ENCODE data around the gene CNPY3.

The CNPY3 gene

GRCh38 chr6:42969934-42970333 lies 40.7 kb downstream of the CNPY3 start:
- H3K4me3 Mint-ChIP-seq = no peak overlapping the region
- no peak overlapping the region for H3K27ac Mint-ChIP-seq
- H3K36me3 Mint-ChIP-seq (ENCODE audit: low read depth) = peaks cover 54% of the 10 kb centered on the region
- H3K4me1 Mint-ChIP-seq (ENCODE audit: low read depth) = peaks cover 37% of the 10 kb centered on the region
- no peaks in the 10 kb centered on the region for H3K9me3 Mint-ChIP-seq
- no peaks in the 10 kb centered on the region for H3K27me3 Mint-ChIP-seq
- intact Hi-C loops (cut with micrococcal nuclease) = no loop called here

- H3K4me3 Mint-ChIP-seq = no peak overlapping the region
- intact Hi-C loops (cut with micrococcal nuclease) = no loop called here
- no peaks in the 10 kb centered on the region for H3K27me3 Mint-ChIP-seq
- H3K4me1 Mint-ChIP-seq (ENCODE audit: low read depth) = peaks cover 37% of the 10 kb centered on the region
- H3K36me3 Mint-ChIP-seq (ENCODE audit: low read depth) = peaks cover 43% of the 10 kb centered on the region
- H3K27ac Mint-ChIP-seq = peak overlapping the region; percentile 32
- no peaks in the 10 kb centered on the region for H3K9me3 Mint-ChIP-seq
Measured at GRCh38 chr6:42970871-42971612, 41.8 kb downstream of the CNPY3 start.

GRCh38 chr6:42971746-42972327 lies 42.6 kb downstream of the CNPY3 start:
- Mint-ChIP-seq H3K9me3 (no peaks in the 10 kb centered on the region), H3K27me3 (no peaks in the 10 kb centered on the region), H3K36me3 (ENCODE audit: low read depth) (peaks cover 40% of the 10 kb centered on the region), H3K4me3 (no peak overlapping the region), H3K27ac (peak overlapping the region; percentile 32), H3K4me1 (ENCODE audit: low read depth) (peaks cover 33% of the 10 kb centered on the region)
- intact Hi-C loops (cut with micrococcal nuclease) = no loop called here

GRCh38 chr6:42973926-42974325 lies 44.6 kb downstream of the CNPY3 start:
- H3K4me3 Mint-ChIP-seq = no peak overlapping the region
- peaks cover 35% of the 10 kb centered on the region for H3K36me3 Mint-ChIP-seq (ENCODE audit: low read depth)
- no peaks in the 10 kb centered on the region for H3K9me3 Mint-ChIP-seq
- intact Hi-C loops (cut with micrococcal nuclease) = no loop called here
- H3K4me1 Mint-ChIP-seq (ENCODE audit: low read depth) = peaks cover 38% of the 10 kb centered on the region
- H3K27me3 Mint-ChIP-seq = no peaks in the 10 kb centered on the region
- no peak overlapping the region for H3K27ac Mint-ChIP-seq

- no peak overlapping the region for H3K4me3 Mint-ChIP-seq
- H3K4me1 Mint-ChIP-seq (ENCODE audit: low read depth) = peaks cover 46% of the 10 kb centered on the region
- no peak overlapping the region for H3K27ac Mint-ChIP-seq
- intact Hi-C loops (cut with micrococcal nuclease) = no loop called here
- H3K9me3 Mint-ChIP-seq = no peaks in the 10 kb centered on the region
- H3K36me3 Mint-ChIP-seq (ENCODE audit: low read depth) = peaks cover 29% of the 10 kb centered on the region
- H3K27me3 Mint-ChIP-seq = no peaks in the 10 kb centered on the region
Measured at GRCh38 chr6:42974919-42975505, 45.7 kb downstream of the CNPY3 start.

- no peaks in the 10 kb centered on the region for H3K9me3 Mint-ChIP-seq
- H3K27ac Mint-ChIP-seq = peak overlapping the region; percentile 97
- H3K4me1 Mint-ChIP-seq (ENCODE audit: low read depth) = peaks cover 39% of the 10 kb centered on the region
- H3K27me3 Mint-ChIP-seq = no peaks in the 10 kb centered on the region
- peaks cover 28% of the 10 kb centered on the region for H3K36me3 Mint-ChIP-seq (ENCODE audit: low read depth)
- intact Hi-C loops (cut with micrococcal nuclease) = no loop called here
- H3K4me3 Mint-ChIP-seq = peak overlapping the region; percentile 92
Measured at GRCh38 chr6:42978487-42978838, 49.2 kb downstream of the CNPY3 start.

GRCh38 chr6:42978839-42979522 lies 49.7 kb downstream of the CNPY3 start, which contains the start of gene PEX6:
Gene PEX6, minus strand, starts transcription at chr6:42979181. Its CDS starts 31 bp downstream, at chr6:42979150.
- Mint-ChIP-seq H3K9me3 (no peaks in the 10 kb centered on the region), H3K4me3 (peak within 1 kb of the TSS; percentile 92), H3K27ac (peak within 1 kb of the TSS; percentile 97), H3K36me3 (ENCODE audit: low read depth) (peaks cover 22% of the 10 kb centered on the region), H3K27me3 (no peaks in the 10 kb centered on the region), H3K4me1 (ENCODE audit: low read depth) (peaks cover 44% of the 10 kb centered on the region)
- intact Hi-C loops (cut with micrococcal nuclease) = no loop called here

GRCh38 chr6:42979523-42980177 lies 50.4 kb downstream of the CNPY3 start:
- Mint-ChIP-seq H3K27me3 (no peaks in the 10 kb centered on the region), H3K27ac (peak overlapping the region; percentile 97), H3K9me3 (no peaks in the 10 kb centered on the region), H3K4me1 (ENCODE audit: low read depth) (peaks cover 46% of the 10 kb centered on the region), H3K4me3 (peak overlapping the region; percentile 92), H3K36me3 (ENCODE audit: low read depth) (peaks cover 22% of the 10 kb centered on the region)
- intact Hi-C loops (cut with micrococcal nuclease) = loop anchor here (5.0 to 10.0 kb wide), 2 partner anchors 47 to 75 kb away; partner anchors contain the start of genes CUL7, KLC4 and MRPL2

- no peaks in the 10 kb centered on the region for H3K27me3 Mint-ChIP-seq
- H3K27ac Mint-ChIP-seq = no peak overlapping the region
- no peak overlapping the region for H3K4me3 Mint-ChIP-seq
- peaks cover 26% of the 10 kb centered on the region for H3K36me3 Mint-ChIP-seq (ENCODE audit: low read depth)
- H3K4me1 Mint-ChIP-seq (ENCODE audit: low read depth) = peaks cover 64% of the 10 kb centered on the region
- H3K9me3 Mint-ChIP-seq = no peaks in the 10 kb centered on the region
- intact Hi-C loops (cut with micrococcal nuclease) = loop anchor here (5.0 to 10.0 kb wide), 2 partner anchors 50 to 73 kb away; partner anchors contain the start of genes CUL7, KLC4 and MRPL2
Measured at GRCh38 chr6:42981836-42982235, 52.6 kb downstream of the CNPY3 start.

GRCh38 chr6:42984001-42984923 lies 55.0 kb downstream of the CNPY3 start, which contains the start of gene PPP2R5D:
Gene PPP2R5D, plus strand, starts transcription at chr6:42984570. Its CDS starts 108 bp downstream, at chr6:42984678.
- H3K36me3 Mint-ChIP-seq (ENCODE audit: low read depth) = peaks cover 25% of the 10 kb centered on the region
- H3K9me3 Mint-ChIP-seq = no peaks in the 10 kb centered on the region
- H3K4me1 Mint-ChIP-seq (ENCODE audit: low read depth) = peaks cover 70% of the 10 kb centered on the region
- intact Hi-C loops (cut with micrococcal nuclease) = loop anchor here (2.0 to 10.0 kb wide), 3 partner anchors 31 to 71 kb away; partner anchors contain the start of genes CUL7, KLC4, KLHDC3 and MRPL2
- H3K27me3 Mint-ChIP-seq = no peaks in the 10 kb centered on the region
- peak within 1 kb of the TSS; percentile 80 for H3K27ac Mint-ChIP-seq
- peak within 1 kb of the TSS; percentile 80 for H3K4me3 Mint-ChIP-seq

- intact Hi-C loops (cut with micrococcal nuclease) = loop anchor here (2.0 to 10.0 kb wide), 3 partner anchors 30 to 70 kb away; partner anchors contain the start of genes CUL7, KLC4, KLHDC3 and MRPL2
- Mint-ChIP-seq H3K4me1 (ENCODE audit: low read depth) (peaks cover 66% of the 10 kb centered on the region), H3K27ac (peak overlapping the region; percentile 80), H3K9me3 (no peaks in the 10 kb centered on the region), H3K36me3 (ENCODE audit: low read depth) (peaks cover 32% of the 10 kb centered on the region), H3K27me3 (no peaks in the 10 kb centered on the region), H3K4me3 (peak overlapping the region; percentile 80)
Measured at GRCh38 chr6:42984924-42985475, 55.7 kb downstream of the CNPY3 start.
